Activated CD8-positive, alpha-beta memory T cell treated with anti-CD3 and anti-CD28 coated beads, Interleukin-2, amount 50 U/mL, for 48 hours (primary cell): ENCODE data around the gene PLA2G6.

ENCODE experiments used
- DNase-seq: peaks from one replicate; pipeline ENCODE4 v3.0.0-alpha.2; 2020

The PLA2G6 gene

DNA sequence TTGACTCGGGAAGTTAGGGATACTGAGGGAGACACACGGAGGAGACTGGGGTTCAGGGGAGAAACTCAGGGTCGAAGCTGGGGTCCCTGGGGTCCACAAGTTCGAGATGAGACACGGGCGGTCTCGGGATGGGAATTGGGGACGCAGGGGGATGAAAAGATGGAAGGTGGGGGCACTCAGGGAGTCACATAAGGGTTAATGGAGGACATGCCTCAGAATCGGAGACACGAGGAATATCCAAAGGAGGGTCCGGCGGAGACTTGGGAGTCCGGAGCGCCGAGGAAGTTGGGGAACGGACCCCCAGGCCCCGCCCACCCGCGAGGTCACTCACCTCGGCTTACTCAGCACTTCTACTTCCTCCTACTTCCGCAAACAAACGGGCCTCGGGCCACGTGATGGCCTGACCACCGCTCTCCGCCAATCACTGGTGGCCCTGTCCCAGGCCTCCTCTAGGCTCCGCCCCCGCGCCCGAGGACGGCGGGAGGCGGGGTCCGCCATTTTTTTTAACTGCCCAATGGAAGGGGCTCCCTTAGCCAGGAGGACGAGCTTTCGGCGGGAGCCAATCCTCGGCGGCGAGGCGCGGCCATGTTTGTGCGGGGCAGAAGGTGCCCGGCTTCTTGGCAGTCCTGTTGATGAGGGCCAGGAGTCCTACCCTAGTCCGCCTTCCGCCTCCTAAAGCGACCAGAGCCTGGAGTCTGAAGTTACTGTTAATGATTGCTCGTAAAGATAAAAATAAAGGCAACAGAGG is at the start of gene PLA2G6:
Gene PLA2G6, minus strand, starts transcription at position 378 of the 748 bp plus-strand sequence. CDS start 12,404 bp downstream, outside the sequence.
- peak; percentile 98 for DNase-seq

DNA sequence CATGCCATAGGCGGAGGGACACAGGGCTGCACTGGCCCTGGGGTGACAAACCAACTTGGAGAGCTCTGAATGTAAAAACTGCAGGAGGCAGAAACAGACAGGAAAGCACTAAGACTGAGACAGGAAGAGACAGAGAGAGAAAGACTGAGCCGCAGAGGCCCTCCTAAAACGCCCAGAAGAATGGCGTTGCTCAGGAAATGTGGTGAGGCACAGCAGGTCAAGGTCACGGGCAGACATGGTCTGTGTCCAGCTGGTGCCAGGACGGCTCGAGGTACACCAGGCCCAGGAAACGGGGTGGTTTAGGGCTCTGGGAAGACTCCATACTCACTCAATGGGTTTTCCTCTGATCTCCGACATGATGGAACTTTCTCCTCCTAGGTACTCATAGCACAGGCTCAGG is 49.3 kb upstream of the PLA2G6 start:
- no peak for DNase-seq

DNA sequence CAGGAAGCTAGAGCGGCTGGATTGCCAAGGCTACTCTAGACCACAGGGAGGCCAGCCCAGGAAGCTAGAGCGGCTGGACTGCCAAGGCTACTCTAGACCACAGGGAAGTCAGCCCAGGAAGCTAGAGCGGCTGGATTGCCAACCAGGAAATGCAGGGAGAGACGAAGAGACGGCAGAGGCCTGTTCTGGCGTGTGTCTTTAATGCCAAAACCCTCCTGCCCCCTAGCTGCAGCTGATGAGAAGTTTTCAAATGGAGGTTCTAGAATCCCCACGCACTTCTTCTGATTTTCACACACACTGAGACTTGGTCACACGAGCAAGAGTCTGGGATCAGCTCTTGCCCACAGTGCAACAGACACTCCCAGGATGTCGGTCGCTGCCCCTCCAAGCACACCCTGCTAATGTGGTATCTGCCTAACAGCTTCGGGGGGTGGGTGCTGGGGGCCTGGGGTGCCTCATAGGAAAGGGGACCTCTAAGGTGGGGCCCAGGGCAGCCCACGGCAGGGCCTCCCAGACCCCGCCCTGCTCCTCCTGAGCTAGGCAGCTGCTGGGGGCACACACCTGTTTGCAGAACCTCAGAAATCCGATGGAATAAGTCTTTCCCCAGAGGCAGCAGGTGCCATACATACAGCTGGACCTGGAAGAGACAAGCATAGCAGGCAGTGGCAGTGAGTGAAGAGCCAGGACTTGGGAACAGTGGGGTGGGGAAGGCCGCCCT is 48.6 kb upstream of the PLA2G6 start:
- DNase-seq, result no peak

- DNase-seq, result no peak
These were observed 47.5 kb upstream of the PLA2G6 start for GRCh38 chr22:38228873-38229740.

DNA sequence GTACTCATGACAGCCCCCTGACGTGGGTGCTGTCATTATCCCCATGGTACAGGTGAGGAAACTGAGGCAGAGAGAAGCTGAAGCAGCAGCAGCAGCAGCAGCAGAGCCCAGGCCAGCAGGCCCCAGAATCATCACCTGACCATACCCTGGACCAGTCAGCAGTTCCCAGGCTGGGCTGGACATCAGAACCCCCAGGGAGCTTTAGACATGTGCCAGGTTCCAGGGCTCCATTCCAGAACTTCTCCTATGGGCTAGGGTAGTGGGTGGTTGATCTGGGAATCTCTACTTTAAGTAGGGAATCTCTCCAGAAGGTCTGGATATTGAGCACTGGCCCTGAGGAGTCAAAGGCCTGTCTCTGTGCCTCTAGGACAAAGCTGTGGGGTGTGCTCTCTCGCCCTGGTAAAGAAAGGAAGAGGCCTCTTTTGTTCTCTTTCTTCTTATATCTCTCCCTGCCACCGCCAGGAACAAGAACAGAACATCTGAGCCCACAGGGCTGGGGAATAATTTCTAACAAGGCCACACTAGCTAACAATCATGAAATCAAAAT is 46.8 kb upstream of the PLA2G6 start:
- no peak for DNase-seq

- no peak for DNase-seq
These were observed 45.4 kb upstream of the PLA2G6 start for GRCh38 chr22:38226853-38227649.

- DNase-seq, result no peak
These were observed 41.8 kb upstream of the PLA2G6 start for GRCh38 chr22:38223289-38223960.

DNA sequence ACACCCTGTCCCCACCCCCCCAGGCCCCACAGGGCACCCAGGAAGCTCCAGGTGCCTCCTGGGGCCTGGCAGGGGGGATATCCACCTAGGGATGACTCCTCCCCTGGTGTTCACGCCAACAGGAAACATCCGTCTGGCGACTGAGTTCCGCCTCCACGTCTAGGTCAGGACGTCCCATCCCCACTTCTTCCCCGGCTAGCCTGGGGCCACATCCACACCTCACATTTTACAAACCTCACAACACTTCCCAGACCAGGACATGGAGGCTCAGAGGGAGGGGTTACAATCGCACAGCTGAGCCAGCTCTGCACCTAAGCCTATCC is 41.1 kb upstream of the PLA2G6 start:
- DNase-seq, result no peak

- DNase-seq, result no peak
These were observed 40.5 kb upstream of the PLA2G6 start for GRCh38 chr22:38221908-38222796.

GRCh38 chr22:38221407-38221806 is 39.8 kb upstream of the PLA2G6 start:
- DNase-seq, result no peak

DNA sequence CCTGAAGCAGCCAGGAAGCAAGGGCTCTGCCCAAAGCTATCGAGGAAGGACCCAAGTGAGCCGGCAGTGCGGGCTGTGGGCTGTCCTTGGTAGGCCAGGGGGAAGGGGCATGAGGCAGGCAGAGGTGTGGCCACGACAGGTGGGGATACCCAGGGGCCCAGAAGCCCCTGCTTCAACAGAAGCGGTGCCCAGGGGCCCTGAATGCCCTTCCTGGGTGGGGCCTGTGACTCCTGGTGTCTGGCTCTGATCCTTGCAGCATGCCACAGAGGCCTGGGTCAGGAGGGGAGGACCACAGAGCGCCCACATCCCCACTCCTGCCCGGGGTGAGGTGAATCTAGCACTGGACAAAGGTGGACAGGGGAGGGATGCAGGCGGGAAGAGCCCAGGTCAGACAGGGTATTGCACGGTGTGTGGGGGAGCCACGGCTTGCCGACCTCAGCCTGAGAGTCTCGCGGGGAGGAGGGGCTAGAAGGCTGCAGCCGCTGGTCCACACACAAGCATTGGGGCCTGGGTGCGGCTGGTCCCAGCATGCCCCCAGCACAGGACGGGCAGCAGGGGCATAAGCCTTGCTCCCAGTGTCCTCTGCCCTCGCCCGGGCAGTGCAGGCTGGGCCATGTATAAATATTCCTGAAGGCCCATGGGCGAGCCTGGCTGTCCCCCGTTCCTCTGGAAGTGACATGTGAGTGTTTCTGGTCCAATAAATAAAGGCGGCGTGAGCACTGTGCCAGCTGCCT is 39.2 kb upstream of the PLA2G6 start:
- no peak for DNase-seq

GRCh38 chr22:38220163-38220562 is 38.5 kb upstream of the PLA2G6 start:
- no peak for DNase-seq

- DNase-seq, result no peak
These were observed 38.0 kb upstream of the PLA2G6 start for GRCh38 chr22:38219632-38220031.

DNA sequence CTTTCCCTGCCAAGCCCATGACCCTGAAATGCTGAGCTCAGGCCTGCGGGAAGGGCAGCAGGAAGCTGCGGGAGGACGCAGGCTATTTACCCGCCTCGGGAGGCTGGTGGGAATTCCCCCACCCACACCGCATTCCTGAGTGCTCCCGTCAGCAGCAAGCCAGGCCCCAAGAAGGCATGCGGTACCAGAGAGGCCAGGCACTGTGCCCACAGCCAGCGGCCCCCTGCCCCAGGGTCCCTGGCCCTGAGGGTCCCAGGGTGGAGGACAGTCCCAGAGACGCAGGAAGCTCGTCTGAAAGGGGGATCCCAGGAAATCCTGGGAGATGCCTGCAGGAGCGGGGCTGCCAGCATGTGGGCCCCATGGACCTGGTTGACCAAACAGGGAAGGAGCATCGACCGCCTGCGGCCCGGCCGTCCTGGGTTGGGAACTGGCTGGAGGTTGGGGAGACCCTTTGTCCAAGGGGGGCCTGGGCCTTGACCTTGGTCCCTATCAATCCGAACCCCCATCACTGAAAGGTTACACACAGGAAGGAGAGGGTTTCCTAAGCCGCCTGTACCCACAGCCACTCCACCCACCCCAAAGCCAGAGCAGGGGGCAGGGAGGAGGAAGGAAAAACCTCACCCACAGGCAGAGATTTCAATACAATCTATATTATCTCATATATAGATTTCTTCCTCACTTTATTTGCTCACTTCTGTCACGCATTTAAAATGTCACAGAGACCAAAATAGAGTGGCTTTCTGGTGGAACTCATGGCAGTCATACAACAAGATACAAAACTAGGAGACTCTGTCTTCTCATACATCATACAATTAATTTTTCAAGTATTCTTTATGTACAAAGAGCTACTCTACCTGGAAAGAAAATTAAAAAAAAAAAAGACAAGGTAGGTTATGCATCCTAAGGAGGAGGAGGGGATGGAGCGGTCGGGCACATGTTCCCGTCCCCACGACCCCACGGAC is 37.3 kb upstream of the PLA2G6 start:
- DNase-seq, result no peak

- DNase-seq, result no peak
These were observed 33.8 kb upstream of the PLA2G6 start for GRCh38 chr22:38215156-38216038.

GRCh38 chr22:38214302-38215056 is 32.8 kb upstream of the PLA2G6 start:
- peak; percentile 80 for DNase-seq

DNA sequence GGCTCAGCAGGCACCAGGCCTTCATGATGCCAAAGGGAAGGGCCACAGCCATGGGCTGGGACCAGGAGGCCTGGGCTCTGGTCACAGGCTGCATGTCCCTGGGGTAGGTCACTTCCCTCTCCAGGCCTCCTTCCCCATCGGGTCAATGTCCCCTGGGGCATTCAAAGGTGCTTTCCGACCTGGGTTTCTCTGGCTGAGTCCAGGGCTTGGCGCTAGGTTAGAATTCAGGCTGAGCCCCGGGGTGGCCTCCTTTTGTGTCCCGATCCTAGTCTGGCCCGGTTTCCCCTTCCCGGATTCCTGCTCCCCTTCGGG is 32.3 kb upstream of the PLA2G6 start:
- no peak for DNase-seq
